ENCODE data around the gene TNNT2. TPM values are rescaled to one million over a fixed set of nuclear protein-coding genes. Genes with fewer than 3 reads are reported as not detected.

The TNNT2 gene
- total RNA-seq, 4 donors from 2014 or later = 6.6 to 128 (median 45.7) TPM

DNA sequence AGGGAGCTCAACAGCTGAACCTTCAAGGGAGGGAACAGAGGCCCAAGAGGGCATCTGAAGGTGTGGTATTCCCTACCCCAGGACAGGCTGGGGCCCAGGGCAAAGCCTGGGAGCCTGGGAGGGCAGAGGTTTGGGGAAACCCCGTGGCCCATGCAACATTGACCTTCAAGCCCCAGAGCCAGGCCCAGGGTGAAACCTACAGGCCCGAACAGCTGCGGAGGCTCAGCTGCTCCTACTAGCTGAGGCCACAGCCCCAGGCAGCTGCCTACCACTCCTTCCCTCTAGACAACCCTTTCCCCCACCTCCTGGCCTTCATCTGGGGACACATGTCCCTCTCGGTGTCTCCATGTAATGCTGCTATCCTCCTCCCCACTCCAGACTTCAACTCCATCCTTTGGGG is 18.5 kb upstream of the TNNT2 start:
- Histone ChIP-seq H3K9me3 (no peaks in the 10 kb centered on the region), H3K4me1 (peaks cover 0 to 15% (median 6%) of the 10 kb centered on the region in 4 donors), H3K4me3 (no peak overlapping the region), H3K27me3 (peaks cover 0 to 27% of the 10 kb centered on the region in 2 donors), H3K36me3 (no peaks in the 10 kb centered on the region), H3K27ac (peak overlapping the region in 1 of 4 donors; percentile 61)
- no peak for DNase-seq (ENCODE audit: low spot score in 2 of 2)
- WGBS, 2 donors = 79 to 95% methylated on average over 4 of the region's 4 CpGs
- TF ChIP-seq POLR2A (IDR thresholded peaks at IDR 0.05) = no peak
- TF ChIP-seq, protein P1, sequence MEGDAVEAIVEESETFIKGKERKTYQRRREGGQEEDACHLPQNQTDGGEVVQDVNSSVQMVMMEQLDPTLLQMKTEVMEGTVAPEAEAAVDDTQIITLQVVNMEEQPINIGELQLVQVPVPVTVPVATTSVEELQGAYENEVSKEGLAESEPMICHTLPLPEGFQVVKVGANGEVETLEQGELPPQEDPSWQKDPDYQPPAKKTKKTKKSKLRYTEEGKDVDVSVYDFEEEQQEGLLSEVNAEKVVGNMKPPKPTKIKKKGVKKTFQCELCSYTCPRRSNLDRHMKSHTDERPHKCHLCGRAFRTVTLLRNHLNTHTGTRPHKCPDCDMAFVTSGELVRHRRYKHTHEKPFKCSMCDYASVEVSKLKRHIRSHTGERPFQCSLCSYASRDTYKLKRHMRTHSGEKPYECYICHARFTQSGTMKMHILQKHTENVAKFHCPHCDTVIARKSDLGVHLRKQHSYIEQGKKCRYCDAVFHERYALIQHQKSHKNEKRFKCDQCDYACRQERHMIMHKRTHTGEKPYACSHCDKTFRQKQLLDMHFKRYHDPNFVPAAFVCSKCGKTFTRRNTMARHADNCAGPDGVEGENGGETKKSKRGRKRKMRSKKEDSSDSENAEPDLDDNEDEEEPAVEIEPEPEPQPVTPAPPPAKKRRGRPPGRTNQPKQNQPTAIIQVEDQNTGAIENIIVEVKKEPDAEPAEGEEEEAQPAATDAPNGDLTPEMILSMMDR (IDR thresholded peaks at IDR 0.05) = no peak
- no peak for TF ChIP-seq EP300 (IDR thresholded peaks at IDR 0.05)

DNA sequence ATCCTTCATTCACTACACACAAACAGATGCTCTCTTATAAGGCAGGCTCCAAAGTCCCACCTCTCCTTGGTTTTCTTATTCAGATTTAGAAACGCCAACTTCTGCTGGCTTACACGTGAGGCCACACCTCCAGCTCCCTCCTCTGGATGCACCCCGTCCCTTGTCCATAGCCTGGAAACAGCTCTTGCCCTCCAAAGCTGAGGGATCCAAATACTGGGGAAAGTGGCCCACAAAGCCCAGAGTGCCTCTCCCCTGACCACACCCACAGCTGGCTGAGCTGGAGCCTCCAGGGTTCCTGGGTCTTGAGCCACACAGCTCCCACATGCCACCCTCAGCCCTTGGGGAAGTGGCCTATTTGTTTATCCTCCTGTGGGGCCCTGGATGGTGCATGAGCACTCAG is 17.1 kb upstream of the TNNT2 start:
- Histone ChIP-seq H3K4me3 (no peak overlapping the region), H3K36me3 (no peaks in the 10 kb centered on the region), H3K9me3 (no peaks in the 10 kb centered on the region), H3K27ac (no peak overlapping the region), H3K27me3 (peaks cover 0 to 17% of the 10 kb centered on the region in 2 donors), H3K4me1 (peaks cover 0 to 9% (median 4%) of the 10 kb centered on the region in 4 donors)
- no peak for DNase-seq (ENCODE audit: low spot score in 2 of 2)
- 59 to 65% methylated on average over 3 of the region's 3 CpGs for WGBS, 2 donors
- no peak for TF ChIP-seq EP300 (IDR thresholded peaks at IDR 0.05)
- no peak for TF ChIP-seq POLR2A (IDR thresholded peaks at IDR 0.05)
- TF ChIP-seq, protein P1 (IDR thresholded peaks at IDR 0.05) = no peak

DNA sequence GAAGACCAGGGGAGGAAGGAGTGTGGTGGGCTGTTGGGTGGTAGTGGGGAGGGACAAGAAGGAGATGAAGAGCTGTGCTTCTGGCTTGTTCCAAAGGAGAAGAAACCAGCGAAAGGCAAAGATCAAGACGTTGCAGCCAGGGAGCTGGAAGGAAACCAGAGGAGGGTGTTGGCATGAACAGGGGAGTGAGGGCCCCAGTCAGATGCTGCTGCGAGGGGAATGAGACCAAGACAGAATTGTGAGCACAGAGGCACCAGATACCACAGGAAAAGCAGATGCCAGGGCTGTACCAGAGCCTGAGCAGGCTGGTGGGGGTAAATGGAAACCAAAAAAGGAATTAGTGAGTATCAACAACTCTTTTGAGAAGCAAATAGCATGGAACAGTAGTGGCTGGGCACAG is 15.6 kb upstream of the TNNT2 start:
- 58 to 67% methylated on average over 3 of the region's 3 CpGs for WGBS, 2 donors
- H3K27me3 ChIP-seq = peaks cover 0 to 2% of the 10 kb centered on the region in 2 donors
- DNase-seq (ENCODE audit: low spot score in 2 of 2) = no peak
- H3K4me3 ChIP-seq = no peak overlapping the region
- TF ChIP-seq, protein P1 (IDR thresholded peaks at IDR 0.05) = no peak
- no peak overlapping the region for H3K27ac ChIP-seq
- no peaks in the 10 kb centered on the region for H3K9me3 ChIP-seq
- H3K36me3 ChIP-seq = no peaks in the 10 kb centered on the region
- no peaks in the 10 kb centered on the region for H3K4me1 ChIP-seq

DNA sequence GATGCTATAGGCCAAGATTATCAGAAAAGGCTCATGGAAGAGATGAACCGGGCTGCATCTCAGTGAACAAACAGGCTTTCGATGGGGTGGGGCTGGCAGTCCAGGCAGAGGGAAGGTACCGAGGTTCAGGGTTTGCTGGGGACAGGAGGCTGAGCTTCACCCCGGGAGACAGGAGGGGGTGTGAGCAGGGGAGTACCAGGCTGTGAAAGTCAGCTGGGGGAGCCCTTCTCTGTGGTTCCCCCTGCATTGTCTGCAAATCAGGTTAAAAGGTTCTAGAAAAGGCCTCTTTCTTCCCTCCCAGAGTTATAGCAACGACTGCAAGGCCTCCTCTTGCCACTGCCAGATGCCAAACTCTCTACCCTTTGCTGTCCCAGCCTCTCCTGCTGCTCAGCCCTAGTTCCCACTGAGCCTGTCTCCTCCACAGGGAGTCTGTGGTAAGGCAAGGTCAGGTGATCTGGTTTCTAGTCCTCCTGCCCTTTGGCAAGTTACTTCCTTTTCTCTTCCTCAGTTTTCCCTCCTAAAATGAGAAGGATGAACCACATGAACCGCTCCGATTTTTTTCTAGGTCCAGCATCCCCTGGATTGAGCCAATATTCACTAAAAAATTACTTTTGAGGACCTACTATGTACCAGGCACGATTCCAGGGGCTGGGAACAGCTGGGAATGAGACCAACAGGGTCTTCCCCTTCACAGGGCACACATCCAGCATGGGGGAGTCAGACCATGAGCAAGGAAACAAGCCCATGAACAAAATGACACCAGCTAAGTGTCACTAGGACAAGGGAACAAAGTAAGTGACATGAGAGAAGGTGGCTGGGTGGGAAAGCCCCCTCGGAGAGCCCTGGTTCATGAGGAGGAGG is 14.4 kb upstream of the TNNT2 start:
- no peaks in the 10 kb centered on the region for H3K27me3 ChIP-seq
- WGBS, 2 donors = 72 to 82% methylated on average over 9 of the region's 9 CpGs
- TF ChIP-seq EP300 (IDR thresholded peaks at IDR 0.05) (no peak), POLR2A (IDR thresholded peaks at IDR 0.05) (no peak)
- TF ChIP-seq, protein P1 (IDR thresholded peaks at IDR 0.05) = no peak

DNA sequence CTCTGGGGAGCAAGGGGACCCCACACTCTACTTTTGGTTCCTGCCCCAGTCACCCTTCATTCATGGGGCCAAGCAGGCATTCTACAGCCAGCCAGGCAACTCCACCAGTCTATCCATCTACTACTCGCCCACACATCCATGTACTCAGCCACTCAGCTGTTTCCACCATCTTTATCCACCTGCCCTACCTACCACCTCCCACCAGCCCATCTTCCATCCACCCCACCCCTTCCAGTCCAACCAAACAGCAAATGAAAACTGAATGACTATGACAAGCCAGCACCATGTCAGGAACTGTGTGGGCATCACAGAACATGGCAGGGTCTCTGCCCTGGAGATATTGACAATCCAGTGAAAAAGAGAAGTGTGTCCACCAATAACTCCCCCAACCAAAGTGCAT is 13.7 kb upstream of the TNNT2 start:
- Histone ChIP-seq H3K4me1 (no peaks in the 10 kb centered on the region), H3K27me3 (no peaks in the 10 kb centered on the region), H3K27ac (no peak overlapping the region), H3K36me3 (no peaks in the 10 kb centered on the region), H3K9me3 (no peaks in the 10 kb centered on the region), H3K4me3 (no peak overlapping the region)
- TF ChIP-seq, protein P1 (IDR thresholded peaks at IDR 0.05) = no peak
- TF ChIP-seq EP300 (IDR thresholded peaks at IDR 0.05) (no peak), POLR2A (IDR thresholded peaks at IDR 0.05) (no peak)
- DNase-seq (ENCODE audit: low spot score in 2 of 2) = no peak
- WGBS, 2 donors = 92% methylated on average over 1 of the region's 1 CpG

More for the DNA sequence above, 14.4 kb upstream of the TNNT2 start:
- no peaks in the 10 kb centered on the region for H3K4me1 ChIP-seq
- no peak overlapping the region for H3K4me3 ChIP-seq
- H3K36me3 ChIP-seq = no peaks in the 10 kb centered on the region
- H3K9me3 ChIP-seq = no peaks in the 10 kb centered on the region
- no peak for DNase-seq (ENCODE audit: low spot score in 2 of 2)
- H3K27ac ChIP-seq = no peak overlapping the region

Data from tibial nerve (tissue), 4 donors.